HEK293 (cell line): ENCODE data around the gene ITPKB.

Experiments
- CTCF ChIA-PET: fragments of 350-600 bp; formaldehyde crosslinking; extraction: SDS; loops from one replicate; lab custom pipeline; 2021; ENCODE audit warnings: antibody characterized with exemption; lab: Yijun Ruan, JAX
- POLR2A ChIA-PET: fragments of 300-600 bp; formaldehyde crosslinking; extraction: SDS; loops from one replicate; lab custom pipeline; 2020; ENCODE audit warnings: antibody characterized with exemption, inconsistent platforms; lab: Yijun Ruan, JAX
- H3K27ac ChIP-seq: fragments of 200-500 bp; sonication (Bioruptor generic); 2 replicates; pipeline ENCODE4 v1.5.1; 2014; ENCODE audit warnings: low read depth, low read length, control low read depth, inconsistent platforms; ENCODE audit errors: extremely low read depth
- H3K36me3 ChIP-seq, 2 experiments: fragments of 200-500 bp in 1 of 2; sonication (Bioruptor generic) in 1 of 2; 1 replicate in 1 of 2; 2 replicates in 1 of 2; pipeline ENCODE4 v1.5.1; 2014 to 2017; ENCODE audit warnings: inconsistent platforms in 2 of 2, low read length in 2 of 2; ENCODE audit not compliant: control insufficient read depth in 2 of 2, insufficient read depth in 1 of 2
- H3K4me1 ChIP-seq: fragments of 200-500 bp; sonication (Bioruptor generic); 2 replicates; pipeline ENCODE4 v1.5.1; 2014; ENCODE audit warnings: mild to moderate bottlenecking, low read length, inconsistent platforms; ENCODE audit not compliant: control insufficient read depth, insufficient read depth
- H3K4me3 ChIP-seq: 2 replicates; pipeline ENCODE4 v1.5.1; 2011; ENCODE audit warnings: low read depth, mild to moderate bottlenecking, control low read depth, low read length, moderate library complexity
- H3K9me3 ChIP-seq: fragments of 200-500 bp; sonication (Bioruptor generic); 2 replicates; pipeline ENCODE4 v1.5.1; 2014; ENCODE audit warnings: low read depth, low read length, inconsistent platforms; ENCODE audit not compliant: control insufficient read depth, insufficient read depth
- GLIS2 ChIP-seq: fragments of 450-650 bp; formaldehyde crosslinking; IDR thresholded peaks from 2 replicates; pipeline ENCODE4 v1.5.1; 2016; ENCODE audit warnings: missing biosample characterization, missing genetic modification characterization
- MYNN ChIP-seq: fragments of 450-650 bp; formaldehyde crosslinking; IDR thresholded peaks from 2 replicates; pipeline ENCODE4 v1.5.1; 2016; ENCODE audit warnings: missing biosample characterization, missing genetic modification characterization, borderline replicate concordance
- TSHZ1 ChIP-seq: fragments of 450-650 bp; formaldehyde crosslinking; IDR thresholded peaks from 2 replicates; pipeline ENCODE4 v1.5.1; 2016; ENCODE audit warnings: missing biosample characterization, missing genetic modification characterization, borderline replicate concordance
- ZBTB49 ChIP-seq: fragments of 450-650 bp; formaldehyde crosslinking; IDR thresholded peaks from 2 replicates; pipeline ENCODE4 v1.5.1; 2016; ENCODE audit warnings: missing biosample characterization, missing genetic modification characterization, low read depth
- ZIC2 ChIP-seq: fragments of 450-650 bp; formaldehyde crosslinking; IDR thresholded peaks from 2 replicates; pipeline ENCODE4 v1.5.1; 2016; ENCODE audit warnings: missing biosample characterization, missing genetic modification characterization
- ZNF223 ChIP-seq: fragments of 450-650 bp; formaldehyde crosslinking; IDR thresholded peaks from 2 replicates; pipeline ENCODE4 v1.5.1; 2016; ENCODE audit warnings: missing biosample characterization, missing genetic modification characterization
- ZNF280D ChIP-seq: fragments of 450-650 bp; formaldehyde crosslinking; IDR thresholded peaks from 2 replicates; pipeline ENCODE4 v1.5.1; 2016; ENCODE audit warnings: missing biosample characterization, missing genetic modification characterization
- ZNF600 ChIP-seq: fragments of 450-650 bp; formaldehyde crosslinking; IDR thresholded peaks from 2 replicates; pipeline ENCODE4 v1.5.1; 2016; ENCODE audit warnings: missing biosample characterization, missing genetic modification characterization
- ZNF777 ChIP-seq: fragments of 450-650 bp; formaldehyde crosslinking; IDR thresholded peaks from 2 replicates; pipeline ENCODE4 v1.5.1; 2017; ENCODE audit warnings: missing biosample characterization, missing genetic modification characterization, borderline replicate concordance
- TF ChIP-seq, protein P1 (sequence below): fragments of 450-650 bp; formaldehyde crosslinking; optimal IDR thresholded peaks from 2 replicates; pipeline ENCODE3; 2016; ENCODE audit warnings: missing biosample characterization, mild to moderate bottlenecking, missing genetic modification characterization
- TF ChIP-seq, protein P2 (sequence below): fragments of 450-650 bp; formaldehyde crosslinking; IDR thresholded peaks from 2 replicates; pipeline ENCODE4 v1.5.1; 2016; ENCODE audit warnings: missing biosample characterization, missing genetic modification characterization

The ITPKB gene

DNA sequence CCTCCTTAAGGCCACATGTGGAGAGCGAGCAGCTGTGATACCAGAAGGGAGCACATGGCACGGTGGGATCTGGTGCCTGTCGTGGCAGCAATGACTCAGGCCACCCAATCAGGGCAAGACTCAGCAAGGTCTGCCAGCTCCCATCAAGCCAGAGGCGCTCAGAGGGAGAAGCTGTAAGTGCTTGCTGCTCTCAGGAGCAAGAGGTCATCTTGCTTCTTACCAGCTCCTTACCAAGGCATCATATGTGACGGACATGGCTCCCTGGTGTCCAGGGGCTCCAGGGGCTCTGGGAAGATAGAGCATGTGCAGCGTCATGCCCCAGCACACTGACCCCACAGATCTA is 72.9 kb downstream of the ITPKB start:
- Histone ChIP-seq H3K9me3 (no peaks in the 10 kb centered on the region), H3K4me3 (no peak overlapping the region), H3K36me3 (no peaks in the 10 kb centered on the region), H3K27ac (no peak overlapping the region), H3K4me1 (no peaks in the 10 kb centered on the region)
- CTCF ChIA-PET, result interaction anchor here (0.6 kb wide), 1 partner anchor 258 kb away, joined by 3 read pairs; the partner anchor contains the start of gene PARP1
- TF ChIP-seq TSHZ1 (tag by site-specific recombination) (no peak), ZIC2 (tag by site-specific recombination) (0 out of 2 replicates have a peak, but pooled peaks have one; percentile 23), ZNF777 (tag by site-specific recombination) (no peak), ZNF600 (no peak), ZBTB49 (tag by site-specific recombination) (no peak)
- TF ChIP-seq, protein P1, sequence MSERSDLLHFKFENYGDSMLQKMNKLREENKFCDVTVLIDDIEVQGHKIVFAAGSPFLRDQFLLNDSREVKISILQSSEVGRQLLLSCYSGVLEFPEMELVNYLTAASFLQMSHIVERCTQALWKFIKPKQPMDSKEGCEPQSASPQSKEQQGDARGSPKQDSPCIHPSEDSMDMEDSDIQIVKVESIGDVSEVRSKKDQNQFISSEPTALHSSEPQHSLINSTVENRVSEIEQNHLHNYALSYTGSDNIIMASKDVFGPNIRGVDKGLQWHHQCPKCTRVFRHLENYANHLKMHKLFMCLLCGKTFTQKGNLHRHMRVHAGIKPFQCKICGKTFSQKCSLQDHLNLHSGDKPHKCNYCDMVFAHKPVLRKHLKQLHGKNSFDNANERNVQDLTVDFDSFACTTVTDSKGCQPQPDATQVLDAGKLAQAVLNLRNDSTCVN (tag by site-specific recombination), result no peak
- TF ChIP-seq, protein P2, sequence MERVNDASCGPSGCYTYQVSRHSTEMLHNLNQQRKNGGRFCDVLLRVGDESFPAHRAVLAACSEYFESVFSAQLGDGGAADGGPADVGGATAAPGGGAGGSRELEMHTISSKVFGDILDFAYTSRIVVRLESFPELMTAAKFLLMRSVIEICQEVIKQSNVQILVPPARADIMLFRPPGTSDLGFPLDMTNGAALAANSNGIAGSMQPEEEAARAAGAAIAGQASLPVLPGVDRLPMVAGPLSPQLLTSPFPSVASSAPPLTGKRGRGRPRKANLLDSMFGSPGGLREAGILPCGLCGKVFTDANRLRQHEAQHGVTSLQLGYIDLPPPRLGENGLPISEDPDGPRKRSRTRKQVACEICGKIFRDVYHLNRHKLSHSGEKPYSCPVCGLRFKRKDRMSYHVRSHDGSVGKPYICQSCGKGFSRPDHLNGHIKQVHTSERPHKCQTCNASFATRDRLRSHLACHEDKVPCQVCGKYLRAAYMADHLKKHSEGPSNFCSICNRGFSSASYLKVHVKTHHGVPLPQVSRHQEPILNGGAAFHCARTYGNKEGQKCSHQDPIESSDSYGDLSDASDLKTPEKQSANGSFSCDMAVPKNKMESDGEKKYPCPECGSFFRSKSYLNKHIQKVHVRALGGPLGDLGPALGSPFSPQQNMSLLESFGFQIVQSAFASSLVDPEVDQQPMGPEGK, result no peak
- POLR2A ChIA-PET, result no interaction called here

DNA sequence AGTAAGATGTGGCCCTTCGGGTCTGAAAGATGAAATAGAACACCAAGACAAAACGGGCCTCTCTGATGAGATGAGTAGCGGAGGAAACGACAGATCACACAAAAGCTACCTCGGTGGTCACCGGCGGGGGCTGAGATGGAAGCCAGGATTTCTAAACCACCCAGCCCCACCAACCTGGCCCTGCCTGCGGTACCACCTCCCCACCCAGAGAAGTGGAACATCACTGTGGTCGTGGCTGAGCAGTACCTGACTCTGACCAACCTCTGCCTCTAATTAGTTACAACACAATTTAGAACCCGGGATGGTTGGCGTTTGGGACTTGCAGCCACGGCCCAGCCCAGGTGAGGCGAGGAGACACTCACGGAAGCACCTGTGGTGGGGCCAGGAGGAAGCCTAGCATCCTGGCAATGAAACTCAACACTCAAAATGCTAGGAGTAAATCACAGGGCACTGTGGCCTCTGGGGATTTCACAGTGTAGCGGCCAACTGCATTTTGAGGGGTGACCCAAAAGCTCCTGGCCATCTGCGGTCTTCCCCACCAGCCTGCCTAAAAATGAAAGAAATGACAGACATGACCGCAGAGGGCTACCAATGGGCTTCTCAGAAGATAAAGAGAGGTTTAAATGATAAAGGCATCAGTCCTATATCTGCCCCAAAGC is 73.4 kb downstream of the ITPKB start:
- H3K9me3 ChIP-seq, result no peaks in the 10 kb centered on the region
- no peak for TF ChIP-seq ZNF280D
- no peak for TF ChIP-seq GLIS2
- TF ChIP-seq ZNF223, result no peak
- no peak for TF ChIP-seq MYNN
- no peaks in the 10 kb centered on the region for H3K4me1 ChIP-seq
- H3K27ac ChIP-seq, result no peak overlapping the region
- H3K36me3 ChIP-seq, result no peaks in the 10 kb centered on the region
- ChIA-PET POLR2A (no interaction called here), CTCF (interaction anchor here (0.6 to 0.7 kb wide), 2 partner anchors 23 to 257 kb away, joined by 3 to 4 read pairs; partner anchors contain the start of gene PARP1)
- no peak overlapping the region for H3K4me3 ChIP-seq
